Neural progenitor cell (in vitro differentiated cells): ENCODE measurements around the gene RBM19.

ENCODE experiments used
- EZH2 ChIP-seq: fragments of 200-600 bp; sonication (generic); IDR thresholded peaks from 2 replicates; pipeline ENCODE4 v1.6.1; 2017; ENCODE audit warnings: antibody characterized with exemption, mild to moderate bottlenecking, moderate library complexity
- EZH2phosphoT487 ChIP-seq: fragments of 200-600 bp; sonication (generic); IDR thresholded peaks from 2 replicates; pipeline ENCODE4 v1.6.1; 2017; ENCODE audit warnings: antibody characterized with exemption
- TF ChIP-seq, protein P1 (sequence below): fragments of 200-600 bp; sonication (generic); IDR thresholded peaks from 2 replicates; pipeline ENCODE4 v1.5.1; 2017; ENCODE audit warnings: antibody characterized with exemption, mild to moderate bottlenecking

DNA sequence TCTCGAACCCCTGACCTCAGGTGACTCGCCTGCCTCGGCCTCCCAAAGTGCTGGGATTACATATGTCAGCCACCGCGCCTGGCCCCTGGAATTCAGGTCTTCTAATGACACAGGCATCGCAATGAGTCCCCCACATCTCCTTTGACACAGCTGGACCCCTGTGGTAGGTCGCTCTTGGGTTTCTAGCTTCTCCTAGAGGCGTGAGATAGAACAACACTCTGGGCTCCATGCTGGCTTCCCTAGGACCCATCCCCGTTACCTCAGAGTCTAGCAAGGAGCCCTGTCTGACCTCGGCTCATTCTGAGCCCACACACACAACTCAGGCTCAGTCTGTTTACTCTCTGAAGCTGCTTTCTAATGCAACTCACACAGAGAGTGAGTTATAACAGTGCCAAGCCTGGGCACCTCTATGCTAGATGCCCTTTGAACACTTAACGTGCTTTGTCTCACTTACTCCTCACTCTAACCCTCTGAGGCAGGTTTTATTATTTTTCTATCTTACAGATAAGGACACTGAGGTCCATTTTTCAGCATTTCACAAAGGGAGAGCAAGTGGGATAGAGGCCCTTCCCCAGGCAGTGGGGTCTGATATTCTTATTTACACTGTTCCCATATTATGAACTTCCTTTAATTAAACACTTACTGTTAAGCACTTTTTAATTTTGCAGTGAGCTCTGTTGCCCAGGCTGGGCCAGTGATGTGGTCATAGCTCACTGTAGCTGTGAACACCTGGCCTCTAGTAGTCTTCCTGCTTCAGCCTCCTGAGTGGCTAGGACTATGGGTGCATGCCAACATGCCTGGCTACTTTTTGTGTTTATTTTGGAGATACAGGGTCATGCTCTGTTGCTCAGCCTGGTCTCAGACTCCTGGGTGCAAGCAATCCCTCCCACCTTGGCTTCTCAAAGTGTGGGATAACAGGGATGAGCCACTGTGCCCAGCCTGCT is 40.6 kb upstream of the RBM19 start:
- TF ChIP-seq, protein P1, sequence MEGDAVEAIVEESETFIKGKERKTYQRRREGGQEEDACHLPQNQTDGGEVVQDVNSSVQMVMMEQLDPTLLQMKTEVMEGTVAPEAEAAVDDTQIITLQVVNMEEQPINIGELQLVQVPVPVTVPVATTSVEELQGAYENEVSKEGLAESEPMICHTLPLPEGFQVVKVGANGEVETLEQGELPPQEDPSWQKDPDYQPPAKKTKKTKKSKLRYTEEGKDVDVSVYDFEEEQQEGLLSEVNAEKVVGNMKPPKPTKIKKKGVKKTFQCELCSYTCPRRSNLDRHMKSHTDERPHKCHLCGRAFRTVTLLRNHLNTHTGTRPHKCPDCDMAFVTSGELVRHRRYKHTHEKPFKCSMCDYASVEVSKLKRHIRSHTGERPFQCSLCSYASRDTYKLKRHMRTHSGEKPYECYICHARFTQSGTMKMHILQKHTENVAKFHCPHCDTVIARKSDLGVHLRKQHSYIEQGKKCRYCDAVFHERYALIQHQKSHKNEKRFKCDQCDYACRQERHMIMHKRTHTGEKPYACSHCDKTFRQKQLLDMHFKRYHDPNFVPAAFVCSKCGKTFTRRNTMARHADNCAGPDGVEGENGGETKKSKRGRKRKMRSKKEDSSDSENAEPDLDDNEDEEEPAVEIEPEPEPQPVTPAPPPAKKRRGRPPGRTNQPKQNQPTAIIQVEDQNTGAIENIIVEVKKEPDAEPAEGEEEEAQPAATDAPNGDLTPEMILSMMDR, result no peak
- TF ChIP-seq EZH2 (no peak), EZH2phosphoT487 (no peak)
